Heart left ventricle (tissue), 16 donors: ENCODE measurements around the gene CALCR. TPM values are rescaled to one million over a fixed set of nuclear protein-coding genes. Genes with fewer than 3 reads are reported as not detected.

Experiments used
- ATAC-seq, 4 donors: fragments of 200-7000 bp; cut with Tn5 transposase; one replicate each; pipeline ENCODE4 v1.9.1; 2020 to 2022; ENCODE audit warnings: moderate library complexity in 4 of 4, mild to moderate bottlenecking in 3 of 4, moderate number of reproducible peaks in 1 of 4
- DNase-seq, 5 donors: peaks; one replicate each; pipeline ENCODE4 v3.0.0-alpha.2; 2020
- H3K27ac ChIP-seq, 12 donors: fragments of 200-600 bp; sonication (generic) in 4 of 12; one replicate each; pipeline versions ENCODE4 v1.5.0 to v1.8.0; 2016 to 2022; ENCODE audit warnings: mild to moderate bottlenecking in 2 of 12
- H3K27me3 ChIP-seq, 9 donors: fragments of 200-600 bp; sonication (generic) in 2 of 9; one replicate each; pipeline versions ENCODE4 v1.5.1 to v1.8.0; 2016 to 2022; ENCODE audit warnings: mild to moderate bottlenecking in 3 of 9
- H3K36me3 ChIP-seq, 9 donors: fragments of 200-600 bp; sonication (generic) in 2 of 9; one replicate each; pipeline versions ENCODE4 v1.5.0 to v1.8.0; 2018 to 2022; ENCODE audit warnings: mild to moderate bottlenecking in 2 of 9
- H3K4me1 ChIP-seq, 12 donors: fragments of 200-600 bp; sonication (generic) in 4 of 12; one replicate each; pipeline versions ENCODE4 v1.5.0 to v1.8.0; 2016 to 2022; ENCODE audit warnings: mild to moderate bottlenecking in 3 of 12
- H3K4me3 ChIP-seq, 12 donors: fragments of 200-600 bp; sonication (generic) in 4 of 12; one replicate each; pipeline versions ENCODE4 v1.5.0 to v1.8.0; 2017 to 2022; ENCODE audit warnings: mild to moderate bottlenecking in 9 of 12, moderate library complexity in 4 of 12
- H3K9me3 ChIP-seq, 12 donors: fragments of 200-600 bp; sonication (generic) in 4 of 12; one replicate each; pipeline versions ENCODE4 v1.5.0 to v1.8.0; 2016 to 2022; ENCODE audit warnings: mild to moderate bottlenecking in 1 of 12
- POLR2A ChIP-seq, 2 donors: fragments of 450-650 bp; IDR thresholded peaks; one replicate each; pipeline ENCODE4 v1.6.1; 2017; ENCODE audit warnings: antibody characterized with exemption in 2 of 2, mild to moderate bottlenecking in 2 of 2, moderate library complexity in 2 of 2
- WGBS, 4 donors: extraction: QIAGEN DNeasy Blood & Tissue Kit in 2 of 4; methylation state at CpG; one replicate each; pipeline versions ENCODE4 v1.1.5 to v1.1.7; 2013 to 2018; 5-methylcytosine and 5-hydroxymethylcytosine counted together
- intact Hi-C, 10 donors: fragments of 100-400 bp; cut with DNase I; formaldehyde crosslinking; loops; one replicate each; pipeline versions ENCODE4 v1.11.1 to v1.14.2; 2022
- polyA plus RNA-seq, 2 donors: library from polyadenylated mRNA; stranded (reverse); fragments of 200-250 nt; gene quantifications; one replicate each; pipeline ENCODE4 v1.2.3, GENCODE V29; 2013
- total RNA-seq, 9 donors: library from RNA; depleted of rRNA in 2 of 9; stranded (reverse); fragments of >200 nt in 2 of 9; fragmentation: NEBNext Ultra II Directional in 3 of 9; extraction: Animal tissue kit (Norgen Biotek cat#: 25700) in 3 of 9; gene quantifications; one replicate each; pipeline versions ENCODE4 v1.1.0 to v1.2.4, GENCODE V29; 2016 to 2023
- TF ChIP-seq, protein P1 (sequence below), 12 donors: fragments of 200-600 bp; sonication (generic) in 4 of 12; IDR thresholded peaks; one replicate each; pipeline versions ENCODE4 v1.5.0 to v1.8.0; 2018 to 2022; ENCODE audit warnings: antibody characterized with exemption in 12 of 12, mild to moderate bottlenecking in 5 of 12
- donor health status: ischemic (EF 13 %, LVEDD 7.1; RV severe dilation, severe dysfunction).
- donor health status: healthy with polysubstance abuse.
- donor health status: DM: no; HTN: yes; CAD: no.
- donor health status: DM: no; HTN: no; CAD: no.
- donor health status: ischemic (EF 25% LVEDD 6.9; RV normal size, moderate dysfunction).
- donor health status: ischemic (EF 25% LVEDD 5.7; RV mildly dilated, moderate dysfunction).
- donor health status: healthy.
- donor health status: DM: yes; HTN: yes; CAD: no.
- donor health status: ischemic (EF 35%, LVEDD 5.7; RV mildly dilated, moderate dysfunction).
- donor health status: nonischemic (EF 11% LVEDD 7.7; RV severe dilation, severe dysfunction).
- donor health status: DM: yes; HTN: yes; CAD: no.
- donor health status: PGD.
- donor health status: ischemic (EF 29% LVEDD 5.4; RV normal size, mild dysfunction).
- donor health status: nonischemic (EF 23%, LVEDD 6.1; RV moderate dilation, normal function).

The CALCR gene
- total and polyA plus RNA-seq, 11 donors = 0.17 to 0.18 TPM; not detected in 9

DNA sequence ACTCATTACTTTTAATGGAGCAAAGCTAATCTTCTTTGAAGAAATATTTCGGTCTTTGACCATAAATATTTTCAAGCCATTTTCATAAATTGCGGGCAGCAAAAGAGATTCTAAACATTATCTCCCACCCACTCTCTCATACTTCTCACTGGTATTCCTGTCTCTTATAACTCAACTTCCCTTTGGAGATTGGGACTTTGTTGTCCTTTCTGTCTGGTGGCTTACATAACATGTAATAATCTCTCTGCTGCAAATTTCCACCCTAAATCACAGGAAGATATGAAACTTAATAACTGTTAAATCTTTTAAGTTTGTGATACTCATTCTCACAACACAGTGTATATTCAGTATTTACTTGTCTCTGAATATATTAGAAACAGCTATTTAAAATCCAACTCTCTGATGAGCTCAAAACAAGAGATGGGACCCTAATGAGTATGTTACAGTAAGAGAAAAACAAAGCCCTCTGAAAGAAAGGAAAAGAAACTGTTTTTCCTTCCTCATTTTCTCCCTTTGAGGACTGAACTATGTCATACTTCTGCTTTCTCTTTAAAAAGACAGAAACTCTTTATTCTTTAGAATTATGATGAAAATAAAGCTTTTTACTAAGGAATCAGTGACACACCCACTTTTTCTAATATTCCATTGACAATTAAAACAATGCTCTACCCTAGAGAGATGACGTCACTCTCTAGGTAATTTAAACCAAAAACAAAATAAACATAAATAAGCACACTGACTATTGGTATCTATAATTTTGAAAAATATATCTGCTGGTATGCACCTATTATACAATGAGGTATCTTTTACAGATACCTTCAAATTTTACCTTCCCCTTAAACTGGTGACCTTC lies 14.7 kb downstream of the CALCR start:
- intact Hi-C loops = loop anchor here in 1 of 10 donors (10.0 kb wide), 1 partner anchor 315 kb away; no protein-coding TSS in a partner anchor
- TF ChIP-seq, protein P1, sequence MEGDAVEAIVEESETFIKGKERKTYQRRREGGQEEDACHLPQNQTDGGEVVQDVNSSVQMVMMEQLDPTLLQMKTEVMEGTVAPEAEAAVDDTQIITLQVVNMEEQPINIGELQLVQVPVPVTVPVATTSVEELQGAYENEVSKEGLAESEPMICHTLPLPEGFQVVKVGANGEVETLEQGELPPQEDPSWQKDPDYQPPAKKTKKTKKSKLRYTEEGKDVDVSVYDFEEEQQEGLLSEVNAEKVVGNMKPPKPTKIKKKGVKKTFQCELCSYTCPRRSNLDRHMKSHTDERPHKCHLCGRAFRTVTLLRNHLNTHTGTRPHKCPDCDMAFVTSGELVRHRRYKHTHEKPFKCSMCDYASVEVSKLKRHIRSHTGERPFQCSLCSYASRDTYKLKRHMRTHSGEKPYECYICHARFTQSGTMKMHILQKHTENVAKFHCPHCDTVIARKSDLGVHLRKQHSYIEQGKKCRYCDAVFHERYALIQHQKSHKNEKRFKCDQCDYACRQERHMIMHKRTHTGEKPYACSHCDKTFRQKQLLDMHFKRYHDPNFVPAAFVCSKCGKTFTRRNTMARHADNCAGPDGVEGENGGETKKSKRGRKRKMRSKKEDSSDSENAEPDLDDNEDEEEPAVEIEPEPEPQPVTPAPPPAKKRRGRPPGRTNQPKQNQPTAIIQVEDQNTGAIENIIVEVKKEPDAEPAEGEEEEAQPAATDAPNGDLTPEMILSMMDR (IDR thresholded peaks at IDR 0.05) = no peak
- TF ChIP-seq POLR2A (IDR thresholded peaks at IDR 0.05) = no peak
- no peak for DNase-seq
- Histone ChIP-seq H3K27me3 (peaks cover 0 to 4% (median 0%) of the 10 kb centered on the region in 9 donors), H3K9me3 (no peaks in the 10 kb centered on the region), H3K36me3 (no peaks in the 10 kb centered on the region), H3K27ac (peak overlapping the region in 3 of 12 donors; percentile 16 to 86 (median 18)), H3K4me1 (peaks cover 0 to 5% (median 0%) of the 10 kb centered on the region in 12 donors), H3K4me3 (no peak overlapping the region)
- ATAC-seq = no peak
- WGBS, 4 donors = 78 to 81% (median 79%) methylated on average over 3 of the region's 3 CpGs

DNA sequence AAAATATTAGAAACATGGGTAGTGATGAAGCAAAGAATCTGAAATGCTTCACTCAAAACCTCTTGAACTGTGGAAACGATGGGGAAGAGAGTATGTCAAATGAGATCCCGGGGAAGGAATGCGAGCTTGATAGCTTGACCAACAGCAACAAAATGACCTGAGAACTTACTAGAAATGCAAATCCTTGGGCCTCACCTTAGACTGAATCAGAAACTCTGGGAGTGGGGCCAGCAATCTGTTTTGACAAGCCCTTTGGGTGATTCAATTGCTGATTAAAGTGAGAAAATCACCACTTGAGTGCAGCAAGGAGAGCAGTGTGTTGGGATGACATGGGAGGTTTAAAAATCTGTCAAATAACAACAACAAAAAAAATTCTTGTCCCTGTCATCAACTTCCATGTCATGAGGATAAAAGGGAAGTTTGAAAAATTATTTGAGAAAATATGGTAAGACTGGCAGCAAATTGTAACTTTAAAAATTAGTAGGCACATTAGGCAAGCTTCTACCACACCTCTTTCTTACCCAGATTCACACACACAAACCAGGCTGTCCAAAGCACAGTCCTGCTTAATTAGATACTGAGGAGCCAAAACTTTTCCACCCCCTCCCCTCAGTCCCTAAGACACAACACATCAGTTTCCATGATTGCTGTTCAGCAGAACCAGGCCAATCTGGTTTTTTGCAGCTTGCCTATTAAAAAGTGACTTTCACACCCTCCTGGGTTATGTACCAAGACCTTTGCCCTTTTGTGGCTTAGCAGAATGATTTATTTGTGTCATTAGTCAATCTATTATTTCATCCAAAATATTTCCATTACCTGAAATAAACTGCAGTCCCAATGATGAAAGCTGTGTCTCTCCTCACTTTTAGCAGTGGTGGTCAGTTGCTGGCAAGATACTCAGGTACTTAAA lies 15.6 kb downstream of the CALCR start:
- Histone ChIP-seq H3K27ac (peak overlapping the region in 3 of 12 donors; percentile 16 to 86 (median 18)), H3K27me3 (peaks cover 0 to 4% (median 0%) of the 10 kb centered on the region in 9 donors), H3K9me3 (no peaks in the 10 kb centered on the region), H3K36me3 (no peaks in the 10 kb centered on the region), H3K4me1 (peaks cover 0 to 5% (median 0%) of the 10 kb centered on the region in 12 donors), H3K4me3 (no peak overlapping the region)
- DNase-seq (no peak), ATAC-seq (no peak)
- intact Hi-C loops = loop anchor here in 1 of 10 donors (10.0 kb wide), 1 partner anchor 314 kb away; no protein-coding TSS in a partner anchor
- WGBS, 4 donors = 23 to 28% (median 26%) methylated on average over 3 of the region's 3 CpGs
- TF ChIP-seq, protein P1 (IDR thresholded peaks at IDR 0.05) = no peak
- no peak for TF ChIP-seq POLR2A (IDR thresholded peaks at IDR 0.05)

DNA sequence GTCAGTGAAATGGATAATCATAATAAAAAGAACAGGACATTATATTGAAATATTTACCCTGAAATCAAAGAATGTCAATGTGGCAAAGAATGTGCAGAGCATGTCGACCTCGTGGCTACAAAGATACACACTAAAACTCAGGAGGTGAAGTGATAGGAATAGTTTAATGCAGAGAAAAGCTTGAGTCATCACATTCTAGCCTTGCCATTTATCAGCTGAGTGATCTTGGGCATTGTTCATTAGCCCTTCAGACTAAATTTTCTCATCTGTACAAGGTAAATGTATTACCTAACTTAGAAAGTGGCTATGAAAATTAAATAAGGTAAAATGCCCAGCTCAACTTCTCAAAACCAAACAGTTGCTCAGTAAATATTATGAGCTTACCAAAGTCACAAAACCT lies 22.6 kb downstream of the CALCR start:
- TF ChIP-seq POLR2A (IDR thresholded peaks at IDR 0.05) = no peak
- TF ChIP-seq, protein P1 (IDR thresholded peaks at IDR 0.05) = no peak
- intact Hi-C loops = loop anchor here in 1 of 10 donors (10.0 kb wide), 1 partner anchor 307 kb away; no protein-coding TSS in a partner anchor
- no peak for DNase-seq

More for the DNA sequence above, 22.6 kb downstream of the CALCR start:
- ATAC-seq = no peak
- no peaks in the 10 kb centered on the region for H3K36me3 ChIP-seq
- no peaks in the 10 kb centered on the region for H3K4me1 ChIP-seq
- H3K9me3 ChIP-seq = no peaks in the 10 kb centered on the region
- 66 to 78% (median 76%) methylated on average over 2 of the region's 2 CpGs for WGBS, 4 donors
- no peaks in the 10 kb centered on the region for H3K27me3 ChIP-seq
- no peak overlapping the region for H3K27ac ChIP-seq
- H3K4me3 ChIP-seq = no peak overlapping the region
